Brain microvascular endothelial cell (primary cell): ENCODE measurements around the gene SGIP1.

Experiments
- DNase-seq: peaks from one replicate; pipeline ENCODE4 v3.0.0-alpha.2; 2020
- H3K27ac ChIP-seq: fragments of 250-450 bp; sonication (Bioruptor Pico); 2 replicates; pipeline ENCODE4 v1.5.1; 2020; ENCODE audit warnings: mild to moderate bottlenecking, moderate library complexity
- H3K27me3 ChIP-seq: fragments of 250-450 bp; sonication (Bioruptor Pico); replicated peaks from 2 replicates; pipeline ENCODE4 v1.5.1; 2020; ENCODE audit warnings: mild to moderate bottlenecking
- H3K36me3 ChIP-seq: fragments of 250-450 bp; sonication (Bioruptor Pico); replicated peaks from 2 replicates; pipeline ENCODE4 v1.5.1; 2020; ENCODE audit warnings: mild to moderate bottlenecking
- H3K4me3 ChIP-seq: 2 replicates; pipeline ENCODE4 v1.5.1; 2011; ENCODE audit warnings: low read depth, mild to moderate bottlenecking, control low read depth, low read length, moderate library complexity
- in situ Hi-C: cut with HindIII; loops from 2 replicates; pipeline ENCODE4 v1.10.0; 2017; ENCODE audit warnings: low sequenced_read_pairs, low pct_ligation_motif_present
- TF ChIP-seq, protein P1 (sequence below): IDR thresholded peaks from 2 replicates; pipeline ENCODE4 v1.5.1; 2011; ENCODE audit warnings: low read depth, mild to moderate bottlenecking, moderate library complexity, low read length, control low read depth, inconsistent platforms; ENCODE audit errors: missing control alignments

Gene SGIP1

GRCh38 chr1:66532798-66533783 is 862 bp upstream of the SGIP1 start:
- Histone ChIP-seq H3K27ac (peak overlapping the region; percentile 97), H3K4me3 (peak overlapping the region; percentile 69), H3K36me3 (no peaks in the 10 kb centered on the region), H3K27me3 (no peaks in the 10 kb centered on the region)
- TF ChIP-seq, protein P1, sequence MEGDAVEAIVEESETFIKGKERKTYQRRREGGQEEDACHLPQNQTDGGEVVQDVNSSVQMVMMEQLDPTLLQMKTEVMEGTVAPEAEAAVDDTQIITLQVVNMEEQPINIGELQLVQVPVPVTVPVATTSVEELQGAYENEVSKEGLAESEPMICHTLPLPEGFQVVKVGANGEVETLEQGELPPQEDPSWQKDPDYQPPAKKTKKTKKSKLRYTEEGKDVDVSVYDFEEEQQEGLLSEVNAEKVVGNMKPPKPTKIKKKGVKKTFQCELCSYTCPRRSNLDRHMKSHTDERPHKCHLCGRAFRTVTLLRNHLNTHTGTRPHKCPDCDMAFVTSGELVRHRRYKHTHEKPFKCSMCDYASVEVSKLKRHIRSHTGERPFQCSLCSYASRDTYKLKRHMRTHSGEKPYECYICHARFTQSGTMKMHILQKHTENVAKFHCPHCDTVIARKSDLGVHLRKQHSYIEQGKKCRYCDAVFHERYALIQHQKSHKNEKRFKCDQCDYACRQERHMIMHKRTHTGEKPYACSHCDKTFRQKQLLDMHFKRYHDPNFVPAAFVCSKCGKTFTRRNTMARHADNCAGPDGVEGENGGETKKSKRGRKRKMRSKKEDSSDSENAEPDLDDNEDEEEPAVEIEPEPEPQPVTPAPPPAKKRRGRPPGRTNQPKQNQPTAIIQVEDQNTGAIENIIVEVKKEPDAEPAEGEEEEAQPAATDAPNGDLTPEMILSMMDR = no peak
- DNase-seq = peak; percentile 87
- in situ Hi-C loops = no loop called here

DNA sequence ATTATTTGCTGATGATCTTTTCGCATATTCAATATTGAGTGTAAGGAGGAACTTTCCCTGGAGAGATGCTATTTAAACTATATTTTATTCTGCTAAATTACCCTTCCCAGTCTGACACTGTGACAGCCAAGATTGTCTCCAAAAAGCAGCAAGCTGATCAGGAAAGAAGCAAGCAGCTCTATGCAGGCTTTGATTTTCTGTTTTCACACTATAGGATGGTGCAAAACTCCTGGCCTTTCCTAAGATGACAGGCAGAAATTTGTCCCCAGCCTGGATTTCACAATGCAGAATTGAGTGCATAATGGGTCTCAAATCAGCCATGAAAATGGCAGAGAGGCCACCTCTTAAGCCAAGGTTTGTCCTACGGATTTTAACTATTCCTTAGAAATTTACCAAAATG is 1.1 kb downstream of the SGIP1 start:
- Histone ChIP-seq H3K27me3 (no peaks in the 10 kb centered on the region), H3K36me3 (peaks cover 4% of the 10 kb centered on the region), H3K27ac (peak overlapping the region; percentile 97), H3K4me3 (peak overlapping the region; percentile 69)
- TF ChIP-seq, protein P1 = no peak
- in situ Hi-C loops = no loop called here
- no peak for DNase-seq

GRCh38 chr1:66535853-66536252 is 1.9 kb downstream of the SGIP1 start:
- in situ Hi-C loops = no loop called here
- Histone ChIP-seq H3K27me3 (no peaks in the 10 kb centered on the region), H3K36me3 (peaks cover 4% of the 10 kb centered on the region), H3K4me3 (peak overlapping the region; percentile 69), H3K27ac (peak overlapping the region; percentile 97)
- TF ChIP-seq, protein P1 = no peak
- no peak for DNase-seq

DNA sequence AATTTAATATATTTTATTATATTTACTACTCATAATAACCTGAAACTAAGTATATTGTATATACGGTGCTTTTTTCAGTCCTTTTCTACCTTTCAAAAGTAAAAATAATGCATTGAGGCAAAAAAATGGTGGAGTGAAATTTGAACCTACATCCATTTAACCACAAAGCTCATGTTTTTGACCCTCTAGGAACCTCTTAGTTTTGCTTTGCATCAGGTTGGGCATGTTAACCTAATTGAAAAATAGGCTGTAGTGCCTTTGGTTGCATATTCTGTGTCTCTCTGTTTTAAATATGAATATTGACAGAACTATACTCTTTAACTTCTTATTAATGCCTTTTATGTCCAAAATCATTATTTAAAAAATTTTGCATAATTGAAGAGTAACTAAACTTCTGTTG is 3.8 kb downstream of the SGIP1 start:
- no peak overlapping the region for H3K27ac ChIP-seq
- in situ Hi-C loops = no loop called here
- H3K27me3 ChIP-seq = no peaks in the 10 kb centered on the region
- H3K36me3 ChIP-seq = peaks cover 4% of the 10 kb centered on the region
- H3K4me3 ChIP-seq = no peak overlapping the region
- DNase-seq = no peak
- TF ChIP-seq, protein P1 = no peak

DNA sequence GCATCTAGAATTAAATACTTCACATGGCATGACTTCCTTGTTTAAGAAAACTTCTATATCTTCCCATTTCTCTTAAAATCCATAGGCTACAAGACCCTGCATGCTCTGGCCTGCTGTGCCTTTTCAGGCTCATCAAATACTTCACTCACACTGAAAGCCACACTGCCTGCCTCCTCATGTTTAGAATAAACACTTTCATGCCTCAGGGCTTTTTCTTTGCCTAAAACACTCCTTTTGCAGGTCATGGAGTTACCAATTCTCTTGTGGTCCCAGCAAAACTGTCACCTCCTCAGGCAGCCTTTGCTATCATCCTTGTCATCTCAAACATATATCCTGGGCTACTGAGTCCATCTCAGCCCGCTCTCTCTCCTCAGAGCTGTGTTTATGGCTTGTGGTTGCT is 5.5 kb downstream of the SGIP1 start:
- peaks cover 4% of the 10 kb centered on the region for H3K36me3 ChIP-seq
- no peak overlapping the region for H3K4me3 ChIP-seq
- DNase-seq = no peak
- in situ Hi-C loops = no loop called here
- no peak overlapping the region for H3K27ac ChIP-seq
- TF ChIP-seq, protein P1 = no peak
- H3K27me3 ChIP-seq = no peaks in the 10 kb centered on the region
